HepG2 (cell line): ENCODE measurements around the gene TPST2. TPM values are rescaled to one million over a fixed set of nuclear protein-coding genes. Genes with fewer than 3 reads are reported as not detected.

Experiments used
- ATAC-seq: fragments of 200-7000 bp; cut with Tn5 transposase; 3 replicates; pipeline ENCODE4 v1.9.1; 2020; ENCODE audit warnings: mild to moderate bottlenecking, moderate library complexity
- BruUV-seq: library from RNA; stranded (reverse); fragments of 400-500 nt; replicated peaks from 2 replicates; lab custom pipeline; 2021; lab: Mats Ljungman, UMichigan
- CTCF ChIA-PET: fragments of 300-600 bp; formaldehyde crosslinking; extraction: SDS; loops from one replicate; lab custom pipeline; 2021; ENCODE audit warnings: low total read pairs, inconsistent platforms, low intra/inter-chr PET ratio; lab: Yijun Ruan, JAX
- POLR2A ChIA-PET: fragments of 350-600 bp; sonication (Branson Sonifier 250); formaldehyde crosslinking; loops from one replicate; lab custom pipeline; 2020; ENCODE audit warnings: antibody characterized with exemption, inconsistent platforms; lab: Yijun Ruan, JAX
- DNase-seq: peaks from one replicate; pipeline ENCODE4 v3.0.0-alpha.2; 2015; ENCODE audit warnings: low spot score
- FAIRE-seq: peaks from 3 replicates; lab custom pipeline; 2011; peaks lifted over from hg19 to GRCh38; lab: Jason Lieb, UNC
- H2AFZ ChIP-seq: one replicate; pipeline ENCODE4 v1.6.1; 2011; ENCODE audit warnings: low read length, inconsistent platforms
- H3K27ac ChIP-seq: fragments of 300-600 bp; 3 replicates; pipeline ENCODE4 v1.8.0; 2011; ENCODE audit warnings: mixed run types, mild to moderate bottlenecking, mixed read lengths, low read length, inconsistent platforms; ENCODE audit not compliant: insufficient read depth; ENCODE audit errors: extremely low read length
- H3K27me3 ChIP-seq, 2 experiments: fragments of 200-600 bp in 1 of 2; 2 replicates in 1 of 2; 3 replicates in 1 of 2; pipeline versions ENCODE4 v1.6.0 to v1.8.0; 2011; ENCODE audit warnings: low read length in 2 of 2, mild to moderate bottlenecking in 2 of 2, moderate library complexity in 2 of 2, inconsistent platforms in 1 of 2; ENCODE audit not compliant: insufficient read depth in 2 of 2, control insufficient read depth in 1 of 2
- H3K36me3 ChIP-seq, 2 experiments: fragments of 200-600 bp in 1 of 2; replicated peaks in 1 of 2; 2 replicates in 1 of 2; 3 replicates in 1 of 2; pipeline versions ENCODE4 v1.5.1 to v1.8.0; 2011; ENCODE audit warnings: low read length in 2 of 2, inconsistent platforms in 1 of 2; ENCODE audit not compliant: insufficient read depth in 2 of 2, control insufficient read depth in 1 of 2
- H3K4me1 ChIP-seq: 2 replicates; pipeline ENCODE4 v1.5.1; 2012; ENCODE audit warnings: low read length, inconsistent platforms; ENCODE audit not compliant: insufficient read depth
- H3K4me2 ChIP-seq: 2 replicates; pipeline ENCODE4 v1.6.0; 2011; ENCODE audit warnings: low read depth, low read length, inconsistent platforms
- H3K4me3 ChIP-seq, 3 experiments: fragments of 200-600 bp in 1 of 3; sonication (generic), shearing (Covaris generic) in 1 of 3; replicated peaks in 1 of 3; 2 replicates each; pipeline ENCODE4 v1.5.1; 2011 to 2016; ENCODE audit warnings: low read length in 3 of 3, inconsistent platforms in 2 of 3, low read depth in 2 of 3, mild to moderate bottlenecking in 2 of 3, control low read depth in 1 of 3, mixed read lengths in 1 of 3; ENCODE audit not compliant: insufficient read depth in 1 of 3
- H3K79me2 ChIP-seq: one replicate; pipeline ENCODE4 v1.6.1; 2011; ENCODE audit warnings: low read length, inconsistent platforms; ENCODE audit not compliant: insufficient read depth
- H3K9ac ChIP-seq: 2 replicates; pipeline ENCODE4 v1.6.0; 2011; ENCODE audit warnings: mild to moderate bottlenecking, low read depth, low read length, inconsistent platforms; ENCODE audit not compliant: insufficient read depth
- H3K9me3 ChIP-seq: 2 replicates; pipeline ENCODE4 v1.5.1; 2012; ENCODE audit warnings: mild to moderate bottlenecking, low read length
- H4K20me1 ChIP-seq: 2 replicates; pipeline ENCODE4 v1.6.0; 2011; ENCODE audit warnings: inconsistent platforms, mild to moderate bottlenecking, low read length, moderate library complexity; ENCODE audit not compliant: insufficient read depth
- CEBPB ChIP-seq: IDR thresholded peaks from 2 replicates; pipeline ENCODE4 v1.6.1; 2011; ENCODE audit warnings: low read depth, low read length, improper control_type of control experiment, borderline replicate concordance
- NFATC3 ChIP-seq: sonication (generic); formaldehyde crosslinking; IDR thresholded peaks from 2 replicates; pipeline ENCODE4 v1.5.1; 2020; ENCODE audit warnings: mild to moderate bottlenecking, missing genetic modification reagents
- PAXIP1 ChIP-seq: sonication (generic); formaldehyde crosslinking; conservative IDR thresholded peaks from 2 replicates; pipeline ENCODE4 v1.4.0; 2020; ENCODE audit warnings: mild to moderate bottlenecking, missing genetic modification reagents, moderate library complexity
- PLRG1 ChIP-seq: fragments of 450-650 bp; conservative IDR thresholded peaks from 2 replicates; pipeline ENCODE4 v1.6.1; 2016
- ZBTB43 ChIP-seq: sonication (generic); formaldehyde crosslinking; conservative IDR thresholded peaks from 2 replicates; pipeline ENCODE4 v1.4.0; 2020; ENCODE audit warnings: missing genetic modification reagents
- ZNF225 ChIP-seq: sonication (generic); formaldehyde crosslinking; IDR thresholded peaks from 2 replicates; pipeline ENCODE4 v1.4.0; 2020; ENCODE audit warnings: mild to moderate bottlenecking, missing genetic modification reagents
- ZNF878 ChIP-seq: sonication (generic); formaldehyde crosslinking; IDR thresholded peaks from 2 replicates; pipeline ENCODE4 v1.8.1; 2023; ENCODE audit warnings: mild to moderate bottlenecking, missing genetic modification reagents, moderate library complexity
- WGBS: methylation state at CpG from one replicate; pipeline ENCODE4 v1.1.6; 2017; ENCODE audit warnings: low lambda C conversion rate; 5-methylcytosine and 5-hydroxymethylcytosine counted together
- in situ Hi-C: cut with HindIII; loops from 2 replicates; pipeline ENCODE4 v1.10.0; 2017; ENCODE audit warnings: low pct_unique_long_range_greater_than_20kb; ENCODE audit not compliant: extremely low pct_ligation_motif_present
- intact Hi-C: fragments of 100-400 bp; cut with micrococcal nuclease; formaldehyde crosslinking; loops from one replicate; pipeline ENCODE4 v1.10.0; 2022; ENCODE audit not compliant: unreplicated experiment
- polyA plus RNA-seq, 8 experiments: library from polyadenylated mRNA; depleted of rRNA in 3 of 8; stranded (reverse) in 7 of 8; unstranded in 1 of 8; fragments of >200 nt; fragmentation: Illumina TruSeq in 4 of 8; extraction: Trizol in 4 of 8; gene quantifications; 2 replicates each; pipeline versions ENCODE4 v1.2.1 to v1.2.3, GENCODE V29; 2011 to 2016; ENCODE audit warnings: low read depth in 4 of 8, missing spikeins in 1 of 8, mixed read lengths in 1 of 8; ENCODE audit not compliant: insufficient read depth in 1 of 8
- total RNA-seq, 5 experiments: library from RNA; depleted of rRNA; stranded (reverse); fragments of >200 nt; fragmentation: Illumina TruSeq; extraction: Trizol; gene quantifications; 2 replicates each; pipeline ENCODE4 v1.2.3, GENCODE V29; 2016; ENCODE audit warnings: low read depth in 1 of 5

Gene TPST2
- total and polyA plus RNA-seq, 2 of the 13 experiments (the other 11 are each of a cell fraction or from before 2014, with no cell fraction given) = 15.2 to 23.8 TPM

- in situ Hi-C loops = no loop called here
- Histone ChIP-seq H3K36me3 (peaks cover 5 to 18% of the 10 kb centered on the region in 2 experiments), H3K4me3 (peak overlapping the region in 2 of 3 experiments; percentile 91 to 94; a peak in 2 of 6 replicates), H3K4me2 (peak overlapping the region; percentile 93), H3K27me3 (no peaks in the 10 kb centered on the region; a peak in 1 of 5 replicates), H3K79me2 (peaks cover 51% of the 10 kb centered on the region), H3K4me1 (peaks cover 76% of the 10 kb centered on the region), H3K9me3 (no peaks in the 10 kb centered on the region), H3K27ac (peak overlapping the region; percentile 3), H4K20me1 (no peaks in the 10 kb centered on the region), H3K9ac (peak overlapping the region; percentile 95), H2AFZ (no peak overlapping the region)
- intact Hi-C loops = no loop called here
- ATAC-seq (no peak), FAIRE-seq (no peak), DNase-seq (no peak)
- 29% methylated on average over 7 of the region's 7 CpGs for WGBS
- ChIA-PET CTCF (no interaction called here), POLR2A (interaction anchor here (3.4 kb wide), 1 partner anchor 23 kb away, joined by 10 read pairs; no protein-coding TSS in a partner anchor)
- BruUV-seq = no TSS peak
- TF ChIP-seq NFATC3 (CRISPR knock-in tag) (no peak), PLRG1 (no peak), ZNF878 (CRISPR knock-in tag) (no peak), ZBTB43 (CRISPR knock-in tag) (no peak), ZNF225 (CRISPR knock-in tag) (no peak), CEBPB (peak; percentile 36; the same call in 1 of the 2 replicates)
Measured at GRCh38 chr22:26485013-26485412, 104.9 kb downstream of the TPST2 start.

- ATAC-seq = no peak
- TF ChIP-seq PAXIP1 = no peak
Measured at GRCh38 chr22:26484360-26484706, 105.6 kb downstream of the TPST2 start.

More at GRCh38 chr22:26484360-26484706, 105.6 kb downstream of the TPST2 start:
- Histone ChIP-seq H3K36me3 (peaks cover 5 to 16% of the 10 kb centered on the region in 2 experiments), H2AFZ (no peak overlapping the region), H3K4me1 (peaks cover 70% of the 10 kb centered on the region), H4K20me1 (no peaks in the 10 kb centered on the region), H3K4me2 (peak overlapping the region; percentile 93), H3K9ac (peak overlapping the region; percentile 95), H3K27me3 (no peaks in the 10 kb centered on the region; a peak in 1 of 5 replicates), H3K9me3 (no peaks in the 10 kb centered on the region), H3K27ac (peak overlapping the region; percentile 91), H3K79me2 (peaks cover 57% of the 10 kb centered on the region), H3K4me3 (peak overlapping the region; percentile 79 to 94 (median 91))
- WGBS = 7% methylated on average over 6 of the region's 6 CpGs
- ChIA-PET CTCF (no interaction called here), POLR2A (interaction anchor here (1.0 to 3.4 kb wide), 8 partner anchors 10 to 102 kb away, joined by 3 to 27 read pairs (median 7); partner anchors contain the start of gene TFIP11)
- DNase-seq = no peak
- no peak for FAIRE-seq
- intact Hi-C loops (no loop called here), in situ Hi-C loops (no loop called here)
- TSS peak; percentile 69 for BruUV-seq
